Gastrocnemius medialis (tissue), 4 donors: Measurements from ENCODE around the gene MYO7A.

Experiments
- CTCF ChIP-seq, 5 experiments: fragments of 450-650 bp in 3 of 5; fragments of 200-600 bp in 2 of 5; sonication (generic) in 2 of 5; IDR thresholded peaks in 4 of 5; conservative IDR thresholded peaks in 1 of 5; 1 replicate in 4 of 5; 2 replicates in 1 of 5; pipeline ENCODE4 v1.5.1; 2016 to 2019; ENCODE audit warnings: antibody characterized with exemption in 5 of 5, mild to moderate bottlenecking in 3 of 5, moderate library complexity in 3 of 5
- POLR2A ChIP-seq, 2 donors: fragments of 450-650 bp; IDR thresholded peaks; one replicate each; pipeline ENCODE4 v1.6.1; 2017; ENCODE audit warnings: antibody characterized with exemption in 2 of 2, mild to moderate bottlenecking in 2 of 2, moderate library complexity in 2 of 2

DNA sequence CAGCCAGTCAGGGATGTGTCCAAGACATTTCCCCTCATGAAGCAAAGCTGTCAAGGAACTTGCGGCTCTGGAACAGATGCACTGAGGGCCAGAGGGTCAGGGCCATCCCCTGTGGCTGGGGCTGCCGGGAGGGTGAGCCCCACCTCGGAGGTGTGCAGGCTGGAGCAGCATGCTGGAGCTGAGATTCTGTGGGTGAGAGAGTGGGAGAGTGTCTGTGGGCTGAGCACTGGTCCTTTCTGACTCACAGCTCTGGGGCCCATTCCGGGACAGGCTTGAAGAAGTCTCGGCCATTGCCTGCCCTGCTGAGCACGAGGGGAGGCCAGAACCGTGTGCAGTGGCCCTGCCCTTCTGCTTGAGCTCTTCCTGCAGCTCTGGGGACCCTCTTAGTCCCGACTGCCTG is 23.3 kb upstream of the MYO7A start:
- no peak for TF ChIP-seq CTCF (IDR thresholded peaks at IDR 0.05 in 4 of 5, conservative IDR thresholded peaks at IDR 0.05 in 1 of 5)
- no peak for TF ChIP-seq POLR2A (IDR thresholded peaks at IDR 0.05)
